Activated naive CD8-positive, alpha-beta T cell treated with anti-CD3 and anti-CD28 coated beads, Interleukin-2, amount 50 U/mL, for 16 hours (primary cell): ENCODE data around the gene HECTD4.

ENCODE experiments used
- DNase-seq: peaks from one replicate; pipeline ENCODE4 v3.0.0-alpha.2; 2020; ENCODE audit warnings: low read depth, low spot score

HECTD4 gene

DNA sequence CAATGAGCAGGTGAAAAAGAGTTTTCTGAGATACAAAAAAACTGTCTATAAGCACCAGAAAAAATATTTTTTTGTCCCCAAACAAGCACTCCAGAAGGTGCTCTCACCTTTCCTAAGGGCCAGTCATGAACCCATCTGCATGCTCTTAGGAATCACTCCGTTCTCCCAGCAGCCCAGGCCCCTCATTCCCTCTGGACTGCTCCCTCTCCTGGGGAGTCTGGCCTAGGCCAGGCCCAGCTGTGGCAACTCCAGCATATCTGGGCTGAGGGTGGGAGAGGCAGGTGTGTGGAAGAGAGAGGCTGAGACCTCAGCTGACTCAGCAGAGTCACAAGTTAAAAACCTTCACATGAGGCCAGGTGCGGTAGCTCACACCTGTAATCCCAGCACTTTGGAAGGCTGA is 202.3 kb downstream of the HECTD4 start:
- no peak for DNase-seq

DNA sequence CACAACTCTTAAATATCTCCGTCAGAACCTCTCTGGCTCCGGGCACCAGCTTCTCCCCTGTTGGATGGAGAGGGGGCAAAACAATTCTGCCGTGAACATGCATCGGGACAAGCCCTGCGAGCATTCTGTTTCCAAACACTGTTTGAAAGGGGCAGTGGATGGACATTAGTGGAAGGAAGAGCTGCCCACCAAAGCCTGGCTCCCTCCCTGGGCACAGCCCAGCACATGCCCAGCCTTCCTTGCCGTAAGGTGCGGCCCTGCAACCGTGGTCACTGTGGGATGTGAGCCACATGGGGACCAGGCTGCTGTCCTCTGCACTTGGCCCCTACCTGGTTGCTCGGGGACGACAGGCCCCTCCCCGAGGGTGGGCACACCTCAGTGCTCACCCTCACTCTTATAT is 202.9 kb downstream of the HECTD4 start:
- no peak for DNase-seq

DNA sequence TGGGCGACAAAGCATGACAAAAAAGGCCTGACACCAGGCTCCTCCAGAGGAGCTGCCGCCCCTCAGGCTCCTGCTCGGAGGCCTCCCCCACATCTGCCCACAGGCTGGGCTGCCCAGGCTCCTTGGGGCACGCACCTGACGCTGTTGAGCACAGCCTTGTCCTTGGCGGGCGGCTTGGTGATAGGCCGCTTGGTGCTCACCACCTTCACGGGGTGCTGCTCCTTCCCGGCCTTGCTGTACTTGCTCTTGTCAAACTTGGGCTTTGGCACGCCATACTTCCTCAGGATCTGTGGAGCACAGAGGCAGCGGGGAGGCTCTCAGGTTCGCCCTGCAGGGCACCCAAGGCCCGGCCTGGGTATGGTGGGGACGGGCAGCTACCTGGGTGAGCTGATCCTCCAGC is 203.4 kb downstream of the HECTD4 start:
- no peak for DNase-seq

DNA sequence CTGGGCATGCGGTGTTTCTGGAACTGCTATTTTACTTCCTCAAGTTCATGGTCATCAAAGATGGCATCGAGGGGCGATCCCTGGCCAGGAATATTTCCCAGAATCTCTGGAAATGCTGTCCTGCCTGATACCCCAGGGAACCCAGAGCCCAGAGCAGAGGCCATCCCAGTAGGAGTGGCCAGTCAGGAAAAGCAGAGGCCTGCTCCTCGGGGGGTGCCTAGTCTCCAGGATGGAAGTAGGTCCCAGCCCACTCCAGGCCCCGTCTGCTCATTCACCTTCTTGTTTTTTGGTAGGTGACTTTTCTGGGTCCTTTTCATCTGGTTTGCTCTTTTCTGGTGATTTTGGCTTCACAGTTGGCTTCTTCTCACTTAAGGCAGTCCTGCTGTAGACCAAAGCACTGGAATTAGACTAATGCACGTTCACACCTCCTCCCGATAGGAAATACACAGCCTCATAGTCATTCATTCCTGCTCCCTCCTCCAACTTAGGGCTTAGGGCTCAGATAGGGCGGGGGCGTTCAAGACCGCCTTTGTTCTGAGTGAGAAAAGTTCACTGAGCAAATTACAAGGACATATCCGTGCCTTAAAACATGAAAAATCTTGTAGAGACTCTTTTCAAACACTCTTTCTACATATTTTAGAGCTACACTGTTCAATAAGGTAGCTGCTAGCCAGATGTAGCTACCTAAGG is 205.8 kb downstream of the HECTD4 start:
- no peak for DNase-seq

DNA sequence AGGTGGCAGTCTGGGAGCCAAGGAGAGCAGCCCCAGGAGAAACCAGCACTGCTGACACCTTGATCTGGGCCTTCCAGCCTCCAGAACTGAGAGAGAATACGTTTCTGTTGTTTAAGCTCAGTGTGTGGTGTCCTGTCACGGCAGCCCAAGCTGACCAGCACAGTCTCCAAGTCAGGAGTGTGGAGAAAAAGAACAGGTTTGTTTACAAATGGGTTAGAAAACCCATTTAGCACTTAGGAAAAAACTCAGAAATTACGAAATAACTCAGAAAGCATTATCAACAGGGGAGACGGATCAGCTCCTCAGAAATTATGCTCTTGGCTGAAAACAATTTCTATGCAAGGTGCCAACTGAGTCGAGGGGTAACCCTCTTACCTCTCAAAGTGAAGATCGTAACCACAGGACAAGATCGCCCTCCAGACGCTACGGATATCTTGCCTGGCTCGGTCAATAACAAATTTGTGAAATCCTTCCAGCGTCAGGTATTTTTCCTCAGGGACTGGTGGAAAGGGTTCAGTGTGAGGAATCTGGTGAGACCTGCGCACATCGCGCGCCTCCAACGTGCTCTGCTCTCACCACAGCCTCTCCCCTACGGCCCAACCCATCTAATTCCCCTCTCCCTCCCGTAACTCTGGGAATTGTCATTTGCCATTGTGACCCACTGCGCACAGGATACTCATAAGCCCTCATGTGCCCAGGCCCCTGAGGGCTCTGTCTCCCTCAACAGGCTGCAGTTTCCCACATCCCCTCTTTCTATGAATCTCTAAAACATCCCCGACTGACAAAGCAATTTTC is 206.7 kb downstream of the HECTD4 start:
- no peak for DNase-seq

DNA sequence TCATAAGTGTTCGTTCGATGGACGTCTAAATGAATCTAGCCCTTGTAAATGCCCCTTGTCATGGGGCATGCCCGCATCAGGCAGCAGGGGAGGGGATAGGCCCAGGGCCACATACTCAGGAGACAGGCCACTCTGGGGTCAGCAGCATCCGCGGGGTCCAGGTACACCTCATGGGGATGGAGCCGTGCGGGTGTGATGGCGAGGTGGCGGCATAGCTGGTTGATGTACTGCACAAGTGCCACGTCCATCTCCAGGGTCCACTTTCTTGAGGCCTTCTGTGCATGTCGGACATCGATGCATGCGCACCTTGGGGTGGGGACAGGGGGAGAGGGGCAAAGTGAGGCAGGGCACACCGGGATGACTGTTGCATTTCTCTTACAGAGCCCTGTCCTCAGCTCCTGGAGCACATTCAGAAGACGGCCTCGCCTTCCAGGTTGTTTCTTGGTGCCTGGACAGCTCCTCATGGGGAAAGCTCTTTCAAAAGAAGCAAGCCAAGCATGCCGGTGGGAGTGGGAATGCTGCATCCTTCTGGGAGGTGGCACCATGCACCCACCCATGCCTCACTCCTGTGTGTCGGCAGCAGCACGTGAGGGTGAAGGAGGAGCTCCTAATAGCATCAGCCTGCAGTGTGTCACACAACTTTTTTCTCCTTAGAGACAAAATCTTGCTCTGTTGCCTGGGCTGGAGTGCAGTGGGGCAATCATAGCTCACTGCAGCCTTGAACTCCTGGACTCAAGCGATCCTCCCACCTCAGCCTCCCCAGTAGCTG is 209.5 kb downstream of the HECTD4 start:
- no peak for DNase-seq

DNA sequence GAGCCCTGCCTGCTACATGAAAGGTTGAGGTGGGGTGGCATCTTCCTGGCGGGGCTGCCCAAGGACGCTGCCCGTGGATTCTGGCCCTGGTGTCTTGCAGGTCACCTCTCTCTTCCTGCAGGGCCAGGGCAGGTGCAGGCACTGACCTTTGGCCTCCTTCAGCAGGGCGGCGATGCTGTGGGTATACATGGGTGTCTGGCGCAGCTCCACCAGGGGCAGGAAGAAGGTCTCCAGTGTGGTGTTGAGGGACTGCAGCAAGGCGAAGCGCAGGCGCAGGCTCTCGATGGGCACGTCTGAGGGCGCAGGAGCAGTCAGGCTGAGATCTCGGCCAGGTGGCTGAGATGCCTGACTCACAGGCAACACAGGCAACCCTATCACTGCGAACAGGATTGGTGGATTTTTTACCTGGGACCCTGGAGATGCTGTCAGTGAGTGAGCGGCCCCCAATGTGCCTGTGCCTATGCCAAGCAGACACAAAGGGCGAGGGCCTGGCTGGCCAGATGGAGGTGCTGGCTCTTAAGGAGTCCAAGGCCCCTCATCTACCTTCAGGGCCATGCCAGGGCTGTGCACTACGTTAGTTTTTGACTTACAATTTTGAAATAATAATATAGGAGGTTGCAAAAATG is 211.1 kb downstream of the HECTD4 start:
- DNase-seq: no peak

DNA sequence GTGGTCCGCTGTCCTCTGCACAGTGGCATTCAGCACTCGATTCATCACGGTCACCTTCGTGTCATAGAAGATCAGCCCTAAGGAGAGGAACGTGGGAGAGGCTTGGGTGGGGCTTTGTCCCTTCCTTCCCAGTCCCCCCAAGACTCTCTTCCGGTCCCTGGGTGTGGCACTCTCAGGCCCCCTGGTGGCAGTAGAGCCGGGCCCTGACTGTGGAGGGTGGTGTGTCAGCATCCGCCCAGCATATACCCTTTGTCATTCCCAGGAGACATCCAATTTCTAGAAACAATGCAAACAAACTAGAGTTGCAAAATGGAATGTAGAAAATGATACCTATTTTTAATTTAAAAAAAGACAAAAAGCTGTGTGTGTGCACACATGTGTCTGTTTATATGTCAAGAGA is 211.9 kb downstream of the HECTD4 start:
- DNase-seq: no peak

DNA sequence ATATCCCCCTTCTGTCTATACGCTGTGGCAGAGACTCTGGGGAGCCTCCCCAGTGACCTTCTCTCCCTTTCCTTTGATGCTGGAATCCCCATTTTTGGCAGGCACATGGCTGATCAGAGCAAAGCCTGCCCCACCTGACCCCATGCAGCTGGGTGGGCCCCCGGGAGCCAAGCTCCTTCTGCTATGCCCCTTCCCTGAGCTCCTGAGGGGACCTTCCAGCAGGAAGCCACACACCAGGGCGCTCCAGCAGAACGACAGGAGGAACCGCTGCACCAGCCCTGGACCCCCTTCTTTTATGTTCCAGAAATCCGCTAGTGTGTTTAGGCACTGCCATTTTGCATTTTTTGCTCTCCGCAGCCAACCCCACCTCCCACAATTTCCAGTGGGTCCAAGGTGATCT is 212.3 kb downstream of the HECTD4 start:
- no peak for DNase-seq

DNA sequence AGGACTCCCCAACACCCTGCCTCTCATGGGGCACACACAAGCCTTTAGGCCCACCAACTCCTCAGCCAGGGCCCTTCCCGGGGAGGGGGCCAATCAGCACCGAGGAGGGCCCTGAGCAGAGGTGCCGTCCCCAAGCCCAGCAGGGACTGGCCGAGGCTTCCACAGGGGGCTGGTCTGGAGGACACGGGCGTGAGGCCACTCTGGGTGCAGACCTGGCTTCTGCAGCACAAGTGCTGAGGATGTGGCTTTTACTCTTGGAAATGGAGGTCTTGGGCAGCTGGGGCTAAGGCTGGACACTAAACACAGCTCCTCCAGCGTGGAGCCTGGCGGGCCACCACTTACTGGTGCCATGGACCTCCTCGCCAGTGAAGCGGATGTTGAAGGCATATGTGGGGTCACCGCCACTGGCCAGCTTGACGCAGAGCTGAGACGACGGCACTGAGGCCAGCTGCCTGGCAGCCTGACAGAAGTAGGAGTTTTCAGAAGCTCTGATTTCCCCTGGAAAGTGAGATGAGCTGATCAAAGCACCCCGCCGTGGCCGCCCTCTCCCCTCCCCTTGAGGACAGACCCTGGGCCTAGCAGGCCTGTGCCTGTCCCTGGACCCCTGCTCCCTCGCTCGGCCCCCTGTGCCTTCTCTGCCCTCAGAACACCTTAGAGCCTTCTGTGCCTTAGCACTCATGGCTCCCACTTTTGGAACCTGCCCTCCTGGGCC is 212.9 kb downstream of the HECTD4 start:
- DNase-seq: no peak

DNA sequence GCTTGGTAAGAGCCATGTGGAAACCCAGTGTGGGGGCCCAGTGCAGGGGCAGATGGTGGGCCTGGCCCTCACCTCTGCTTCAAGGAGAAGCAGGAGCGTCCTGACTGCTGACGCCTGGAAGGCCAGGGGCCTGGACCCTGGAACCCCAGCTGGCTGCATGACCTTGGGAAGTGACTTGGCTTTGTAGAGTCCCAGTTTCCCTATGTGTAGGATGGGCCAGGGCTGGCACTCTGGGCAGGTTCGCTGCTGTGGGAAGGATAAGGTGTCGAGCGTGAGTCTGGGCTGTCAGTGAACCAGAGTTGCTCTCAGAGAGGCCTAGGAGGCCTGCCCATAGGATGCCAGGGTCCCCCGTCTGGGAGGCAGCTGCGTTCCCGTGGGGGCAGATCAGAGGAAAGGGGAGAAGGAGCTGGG is 213.7 kb downstream of the HECTD4 start:
- DNase-seq: no peak

DNA sequence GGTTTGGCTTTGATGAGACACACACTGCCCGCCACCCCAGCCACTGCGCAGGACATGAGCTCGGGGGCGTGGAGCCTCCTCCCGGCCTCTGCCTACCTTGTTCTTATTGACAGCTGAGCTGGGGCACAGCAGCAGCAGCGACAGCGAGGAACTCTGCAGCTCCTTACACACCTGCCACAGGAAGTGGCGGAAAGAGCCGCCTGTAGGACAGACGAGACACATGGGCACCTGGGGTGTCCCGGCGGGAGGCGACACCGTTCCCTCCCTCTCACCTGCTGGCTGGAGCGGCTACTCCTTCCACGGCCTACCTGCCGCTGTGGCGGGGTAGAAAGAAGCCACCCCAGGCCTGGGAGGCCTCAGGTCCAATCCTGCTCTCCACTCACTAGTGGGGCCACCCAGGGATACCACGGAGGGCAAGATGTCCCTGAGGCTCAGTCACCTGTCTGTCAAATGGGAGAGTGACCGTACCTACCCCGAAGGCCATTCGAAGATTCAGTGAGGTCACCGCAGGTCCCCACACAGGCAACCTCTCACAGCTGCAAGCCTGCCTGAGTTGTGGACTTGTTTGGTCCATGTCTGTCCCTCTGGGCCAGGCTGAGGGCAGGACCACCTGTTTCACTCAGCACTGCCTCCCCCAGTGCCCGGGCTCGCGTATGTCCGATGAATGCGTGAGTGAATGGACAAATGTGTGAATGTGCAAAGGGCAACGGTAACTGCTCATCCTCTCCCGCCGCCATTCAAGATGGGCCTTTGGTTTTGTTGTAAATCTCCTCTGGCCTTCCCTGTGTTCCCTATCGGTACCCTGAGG is 214.3 kb downstream of the HECTD4 start:
- no peak for DNase-seq

DNA sequence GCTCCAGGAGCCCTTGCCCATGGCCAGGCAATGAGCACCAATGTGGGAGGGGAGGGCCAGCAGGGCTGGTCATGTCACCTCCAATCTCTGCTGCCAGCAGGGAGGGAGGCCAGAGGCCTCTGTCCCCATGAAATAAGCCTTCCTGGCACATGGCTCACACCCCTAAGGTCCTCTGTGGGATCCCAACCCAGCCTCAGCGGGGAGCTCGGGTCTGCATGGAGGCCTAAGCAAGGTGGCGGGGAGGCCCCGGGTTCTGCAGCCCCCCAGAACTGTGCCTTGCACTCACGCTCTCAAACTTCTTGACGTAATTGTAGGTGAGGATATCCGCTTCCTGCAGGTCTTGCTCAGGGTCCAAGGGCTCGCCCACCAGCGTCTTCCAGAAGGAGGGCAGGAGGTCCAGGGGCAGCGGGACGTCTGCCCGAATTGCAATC is 215.2 kb downstream of the HECTD4 start:
- no peak for DNase-seq

DNA sequence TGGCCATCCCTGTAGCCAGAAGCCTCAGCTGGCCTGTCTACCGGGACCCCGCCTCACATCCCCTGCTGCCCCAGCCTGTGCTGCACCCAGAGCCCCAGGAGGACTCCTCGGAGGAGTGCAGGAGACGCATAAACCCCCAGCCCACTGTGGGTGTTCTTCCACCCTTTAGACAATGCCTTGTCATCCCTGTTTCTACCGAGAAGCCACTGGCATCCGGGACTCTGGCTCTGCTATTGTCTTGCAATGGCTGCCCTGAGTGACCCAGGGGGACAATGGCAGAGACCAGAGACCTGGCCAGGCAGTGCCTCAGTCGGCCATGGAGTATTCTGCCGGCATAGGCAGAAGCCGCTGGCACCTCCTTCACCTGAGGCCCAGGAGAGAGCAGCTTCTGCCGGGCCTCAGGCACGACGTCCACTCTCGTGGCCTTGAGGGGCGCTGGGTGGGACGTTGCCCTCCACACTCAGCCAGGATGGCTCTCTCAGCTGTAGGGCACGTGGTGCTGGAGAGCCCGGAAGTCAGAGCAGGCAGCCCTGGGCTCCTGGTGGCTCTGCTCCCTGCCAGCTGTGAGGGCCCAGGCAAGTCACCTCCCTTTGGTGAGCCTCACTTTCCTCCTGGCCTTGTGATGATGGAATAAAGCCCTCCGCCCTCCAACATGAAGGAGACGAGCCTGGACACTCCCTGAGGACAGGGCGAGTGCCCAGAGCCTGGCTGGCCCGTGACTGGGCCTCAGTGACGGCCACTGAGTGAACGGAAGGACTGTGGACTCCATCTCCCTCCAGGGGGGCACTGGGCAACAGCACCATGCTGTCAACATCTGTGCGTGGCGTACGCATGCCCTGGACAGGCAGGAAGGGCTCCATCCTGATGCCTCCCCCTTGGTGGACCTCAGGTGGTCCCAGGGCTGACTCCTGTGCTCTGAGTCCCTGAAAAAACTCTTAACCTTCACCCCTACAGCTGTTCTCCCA is 215.9 kb downstream of the HECTD4 start:
- no peak for DNase-seq

DNA sequence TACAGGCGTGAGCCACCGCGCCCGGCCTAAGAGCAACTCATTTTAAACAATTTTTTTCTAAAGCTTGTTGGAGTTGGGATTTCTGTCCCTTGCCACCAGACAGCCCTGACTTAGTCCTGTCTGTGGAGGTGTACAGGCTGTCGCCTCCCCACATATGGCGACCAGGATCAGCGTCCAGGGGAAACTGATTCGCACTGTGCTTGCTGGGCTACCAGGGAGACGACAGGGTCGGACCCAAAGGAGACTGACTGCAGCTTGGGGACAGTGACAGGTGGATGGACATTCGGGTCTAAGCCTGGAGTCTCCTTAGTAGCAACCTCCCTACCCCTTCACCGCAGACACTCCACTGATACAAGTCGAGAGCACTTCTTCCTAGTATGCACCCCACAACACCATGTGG is 216.6 kb downstream of the HECTD4 start:
- DNase-seq: no peak

DNA sequence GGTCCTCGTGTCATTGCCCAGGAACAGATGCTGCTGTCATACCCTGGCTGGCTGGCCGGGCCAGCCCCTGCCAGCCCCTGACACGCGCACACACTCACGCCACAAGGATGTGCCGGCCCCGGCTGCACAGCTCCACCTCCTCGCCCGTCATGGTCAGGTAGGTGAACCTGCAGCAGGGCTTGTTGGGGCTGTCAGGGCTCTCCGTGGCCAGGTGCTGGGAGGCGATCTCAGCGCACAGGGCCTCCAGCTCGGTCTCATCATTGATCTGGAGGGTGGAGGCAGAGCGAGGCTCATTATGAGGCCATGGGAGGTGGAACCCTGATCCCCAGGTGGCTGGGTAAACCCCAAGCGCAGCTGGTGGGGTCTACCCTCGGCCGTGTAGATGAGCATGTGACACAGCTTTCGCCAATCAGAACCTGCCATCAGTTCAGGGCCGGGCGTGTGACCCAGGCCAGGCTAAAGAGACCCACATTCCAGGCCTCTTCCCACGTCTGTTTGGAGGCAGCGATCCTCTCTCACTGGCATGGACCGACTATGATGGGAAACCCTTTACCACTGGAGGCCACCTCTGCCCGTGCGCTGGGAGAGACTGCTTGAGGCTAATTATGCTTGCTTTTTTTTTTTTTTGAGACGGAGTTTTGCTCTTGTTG is 218.1 kb downstream of the HECTD4 start:
- no peak for DNase-seq

DNA sequence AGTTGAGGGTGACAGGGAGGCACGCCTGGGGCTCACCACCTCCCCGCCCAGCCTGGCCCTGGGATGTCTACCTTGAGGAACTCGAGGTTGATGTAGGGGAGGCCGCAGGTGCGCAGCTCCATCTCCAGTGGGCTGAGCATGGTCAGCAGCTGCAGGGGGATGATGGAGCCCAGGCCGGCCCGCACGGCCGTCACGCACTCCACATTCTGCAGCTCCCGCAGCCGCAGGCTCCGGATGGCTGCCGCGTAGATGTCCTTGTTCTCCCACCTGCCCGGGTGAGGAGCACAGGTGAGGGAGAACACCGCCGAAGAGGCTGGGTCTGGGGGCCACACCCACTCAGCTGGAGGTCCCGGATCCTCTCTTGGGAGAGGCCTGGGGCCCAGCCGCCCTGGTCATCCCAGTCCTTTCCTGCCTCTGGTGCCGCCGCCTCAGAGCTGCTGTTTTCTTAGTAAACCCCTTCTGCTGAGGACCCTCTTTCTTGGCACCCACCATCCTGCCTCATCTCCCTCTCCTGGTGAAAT is 218.7 kb downstream of the HECTD4 start:
- no peak for DNase-seq

DNA sequence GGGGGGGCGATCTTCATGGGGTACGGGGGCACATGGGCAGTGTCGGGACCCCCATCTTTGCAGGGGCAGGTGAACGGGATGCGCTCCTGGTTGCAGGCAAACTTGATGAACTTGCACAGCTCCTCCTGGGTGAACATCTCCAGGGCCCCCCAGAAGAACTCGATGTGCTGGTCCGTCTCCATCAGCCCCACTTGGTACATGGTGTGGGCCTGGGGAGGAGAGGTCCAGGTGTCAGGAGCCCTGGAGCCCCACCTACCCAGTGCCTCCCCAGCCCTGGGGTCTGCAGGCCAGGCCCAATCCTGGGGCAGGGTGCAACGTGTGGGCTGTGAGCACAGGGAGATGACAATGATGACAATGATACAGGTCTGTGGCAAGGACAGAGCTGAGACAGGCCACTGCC is 219.2 kb downstream of the HECTD4 start:
- DNase-seq: no peak
